Neural progenitor cell (in vitro differentiated cells): ENCODE data around the gene HDLBP.

Experiments used
- EZH2 ChIP-seq: fragments of 200-600 bp; sonication (generic); IDR thresholded peaks from 2 replicates; pipeline ENCODE4 v1.6.1; 2017; ENCODE audit warnings: antibody characterized with exemption, mild to moderate bottlenecking, moderate library complexity
- EZH2phosphoT487 ChIP-seq: fragments of 200-600 bp; sonication (generic); IDR thresholded peaks from 2 replicates; pipeline ENCODE4 v1.6.1; 2017; ENCODE audit warnings: antibody characterized with exemption
- TF ChIP-seq, protein P1 (sequence below): fragments of 200-600 bp; sonication (generic); IDR thresholded peaks from 2 replicates; pipeline ENCODE4 v1.5.1; 2017; ENCODE audit warnings: antibody characterized with exemption, mild to moderate bottlenecking

DNA sequence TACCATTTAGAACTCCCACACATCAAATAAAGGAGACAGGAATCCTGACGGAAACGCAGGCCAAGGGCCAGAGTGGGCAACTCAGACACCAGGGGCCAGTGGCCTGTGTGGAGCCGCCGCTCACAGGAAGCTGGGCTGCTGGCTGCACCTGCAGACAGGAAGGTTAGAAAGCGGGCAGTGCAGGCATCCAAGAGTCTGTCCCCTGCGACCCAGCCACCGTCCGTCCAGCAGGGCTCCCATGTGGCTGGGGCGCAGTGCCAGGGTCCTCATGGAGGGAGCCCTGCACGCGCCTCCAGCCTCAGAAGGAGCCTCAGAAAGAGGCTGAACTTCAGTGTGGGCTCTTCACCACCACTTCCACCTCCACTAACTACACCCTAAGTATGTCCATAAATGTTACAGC, 129.5 kb downstream of the HDLBP start:
- TF ChIP-seq, protein P1, sequence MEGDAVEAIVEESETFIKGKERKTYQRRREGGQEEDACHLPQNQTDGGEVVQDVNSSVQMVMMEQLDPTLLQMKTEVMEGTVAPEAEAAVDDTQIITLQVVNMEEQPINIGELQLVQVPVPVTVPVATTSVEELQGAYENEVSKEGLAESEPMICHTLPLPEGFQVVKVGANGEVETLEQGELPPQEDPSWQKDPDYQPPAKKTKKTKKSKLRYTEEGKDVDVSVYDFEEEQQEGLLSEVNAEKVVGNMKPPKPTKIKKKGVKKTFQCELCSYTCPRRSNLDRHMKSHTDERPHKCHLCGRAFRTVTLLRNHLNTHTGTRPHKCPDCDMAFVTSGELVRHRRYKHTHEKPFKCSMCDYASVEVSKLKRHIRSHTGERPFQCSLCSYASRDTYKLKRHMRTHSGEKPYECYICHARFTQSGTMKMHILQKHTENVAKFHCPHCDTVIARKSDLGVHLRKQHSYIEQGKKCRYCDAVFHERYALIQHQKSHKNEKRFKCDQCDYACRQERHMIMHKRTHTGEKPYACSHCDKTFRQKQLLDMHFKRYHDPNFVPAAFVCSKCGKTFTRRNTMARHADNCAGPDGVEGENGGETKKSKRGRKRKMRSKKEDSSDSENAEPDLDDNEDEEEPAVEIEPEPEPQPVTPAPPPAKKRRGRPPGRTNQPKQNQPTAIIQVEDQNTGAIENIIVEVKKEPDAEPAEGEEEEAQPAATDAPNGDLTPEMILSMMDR, result no peak
- no peak for TF ChIP-seq EZH2
- TF ChIP-seq EZH2phosphoT487, result no peak
